ENCODE measurements around the gene GPR87.

DNA sequence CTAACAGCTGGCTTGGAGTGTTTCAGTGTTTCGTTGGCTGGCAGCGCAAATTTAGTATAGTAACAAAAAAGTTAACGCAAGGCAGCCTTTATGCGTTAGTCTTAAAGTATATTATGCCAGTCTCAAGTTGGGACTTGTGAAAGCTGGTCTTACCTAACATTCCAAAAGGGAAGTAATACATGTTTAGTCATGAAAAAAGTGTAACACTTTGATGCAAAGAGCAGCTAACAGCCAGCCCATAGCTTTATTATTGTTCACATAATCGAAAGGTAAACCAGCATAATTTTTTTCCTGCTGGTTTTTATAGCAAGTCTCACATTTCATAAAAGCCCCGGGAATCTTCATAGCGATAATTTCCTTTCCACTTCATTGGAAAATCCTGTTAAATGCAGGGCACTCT is 2.4 kb upstream of the GPR87 start:
- TF ChIP-seq, protein P1, sequence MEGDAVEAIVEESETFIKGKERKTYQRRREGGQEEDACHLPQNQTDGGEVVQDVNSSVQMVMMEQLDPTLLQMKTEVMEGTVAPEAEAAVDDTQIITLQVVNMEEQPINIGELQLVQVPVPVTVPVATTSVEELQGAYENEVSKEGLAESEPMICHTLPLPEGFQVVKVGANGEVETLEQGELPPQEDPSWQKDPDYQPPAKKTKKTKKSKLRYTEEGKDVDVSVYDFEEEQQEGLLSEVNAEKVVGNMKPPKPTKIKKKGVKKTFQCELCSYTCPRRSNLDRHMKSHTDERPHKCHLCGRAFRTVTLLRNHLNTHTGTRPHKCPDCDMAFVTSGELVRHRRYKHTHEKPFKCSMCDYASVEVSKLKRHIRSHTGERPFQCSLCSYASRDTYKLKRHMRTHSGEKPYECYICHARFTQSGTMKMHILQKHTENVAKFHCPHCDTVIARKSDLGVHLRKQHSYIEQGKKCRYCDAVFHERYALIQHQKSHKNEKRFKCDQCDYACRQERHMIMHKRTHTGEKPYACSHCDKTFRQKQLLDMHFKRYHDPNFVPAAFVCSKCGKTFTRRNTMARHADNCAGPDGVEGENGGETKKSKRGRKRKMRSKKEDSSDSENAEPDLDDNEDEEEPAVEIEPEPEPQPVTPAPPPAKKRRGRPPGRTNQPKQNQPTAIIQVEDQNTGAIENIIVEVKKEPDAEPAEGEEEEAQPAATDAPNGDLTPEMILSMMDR (IDR thresholded peaks at IDR 0.05) = no peak
- no peak for TF ChIP-seq KAT7 (CRISPR knock-in tag; IDR thresholded peaks at IDR 0.05; ENCODE audit: borderline replicate concordance)
- TF ChIP-seq, protein P2, sequence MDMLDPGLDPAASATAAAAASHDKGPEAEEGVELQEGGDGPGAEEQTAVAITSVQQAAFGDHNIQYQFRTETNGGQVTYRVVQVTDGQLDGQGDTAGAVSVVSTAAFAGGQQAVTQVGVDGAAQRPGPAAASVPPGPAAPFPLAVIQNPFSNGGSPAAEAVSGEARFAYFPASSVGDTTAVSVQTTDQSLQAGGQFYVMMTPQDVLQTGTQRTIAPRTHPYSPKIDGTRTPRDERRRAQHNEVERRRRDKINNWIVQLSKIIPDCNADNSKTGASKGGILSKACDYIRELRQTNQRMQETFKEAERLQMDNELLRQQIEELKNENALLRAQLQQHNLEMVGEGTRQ (CRISPR knock-in tag; IDR thresholded peaks at IDR 0.05) = no peak
- TF ChIP-seq, protein P3, sequence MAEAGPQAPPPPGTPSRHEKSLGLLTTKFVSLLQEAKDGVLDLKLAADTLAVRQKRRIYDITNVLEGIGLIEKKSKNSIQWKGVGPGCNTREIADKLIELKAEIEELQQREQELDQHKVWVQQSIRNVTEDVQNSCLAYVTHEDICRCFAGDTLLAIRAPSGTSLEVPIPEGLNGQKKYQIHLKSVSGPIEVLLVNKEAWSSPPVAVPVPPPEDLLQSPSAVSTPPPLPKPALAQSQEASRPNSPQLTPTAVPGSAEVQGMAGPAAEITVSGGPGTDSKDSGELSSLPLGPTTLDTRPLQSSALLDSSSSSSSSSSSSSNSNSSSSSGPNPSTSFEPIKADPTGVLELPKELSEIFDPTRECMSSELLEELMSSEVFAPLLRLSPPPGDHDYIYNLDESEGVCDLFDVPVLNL (CRISPR knock-in tag; IDR thresholded peaks at IDR 0.05; ENCODE audit: borderline replicate concordance, low read depth) = no peak
- no peak for TF ChIP-seq MYBL2 (CRISPR knock-in tag; IDR thresholded peaks at IDR 0.05)
- TF ChIP-seq ZNF121 (CRISPR knock-in tag; IDR thresholded peaks at IDR 0.05) = no peak
- no peak for TF ChIP-seq NR2C2 (CRISPR knock-in tag; IDR thresholded peaks at IDR 0.05)
- TF ChIP-seq, protein P4, sequence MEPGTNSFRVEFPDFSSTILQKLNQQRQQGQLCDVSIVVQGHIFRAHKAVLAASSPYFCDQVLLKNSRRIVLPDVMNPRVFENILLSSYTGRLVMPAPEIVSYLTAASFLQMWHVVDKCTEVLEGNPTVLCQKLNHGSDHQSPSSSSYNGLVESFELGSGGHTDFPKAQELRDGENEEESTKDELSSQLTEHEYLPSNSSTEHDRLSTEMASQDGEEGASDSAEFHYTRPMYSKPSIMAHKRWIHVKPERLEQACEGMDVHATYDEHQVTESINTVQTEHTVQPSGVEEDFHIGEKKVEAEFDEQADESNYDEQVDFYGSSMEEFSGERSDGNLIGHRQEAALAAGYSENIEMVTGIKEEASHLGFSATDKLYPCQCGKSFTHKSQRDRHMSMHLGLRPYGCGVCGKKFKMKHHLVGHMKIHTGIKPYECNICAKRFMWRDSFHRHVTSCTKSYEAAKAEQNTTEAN (CRISPR knock-in tag; IDR thresholded peaks at IDR 0.05) = no peak
- TF ChIP-seq, protein P5, sequence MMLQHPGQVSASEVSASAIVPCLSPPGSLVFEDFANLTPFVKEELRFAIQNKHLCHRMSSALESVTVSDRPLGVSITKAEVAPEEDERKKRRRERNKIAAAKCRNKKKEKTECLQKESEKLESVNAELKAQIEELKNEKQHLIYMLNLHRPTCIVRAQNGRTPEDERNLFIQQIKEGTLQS (CRISPR knock-in tag; conservative IDR thresholded peaks at IDR 0.05) = no peak
- TF ChIP-seq NR1H2 (CRISPR knock-in tag; IDR thresholded peaks at IDR 0.05) = no peak
- TF ChIP-seq, protein P6, sequence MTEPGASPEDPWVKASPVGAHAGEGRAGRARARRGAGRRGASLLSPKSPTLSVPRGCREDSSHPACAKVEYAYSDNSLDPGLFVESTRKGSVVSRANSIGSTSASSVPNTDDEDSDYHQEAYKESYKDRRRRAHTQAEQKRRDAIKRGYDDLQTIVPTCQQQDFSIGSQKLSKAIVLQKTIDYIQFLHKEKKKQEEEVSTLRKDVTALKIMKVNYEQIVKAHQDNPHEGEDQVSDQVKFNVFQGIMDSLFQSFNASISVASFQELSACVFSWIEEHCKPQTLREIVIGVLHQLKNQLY (CRISPR knock-in tag; IDR thresholded peaks at IDR 0.05) = no peak
- TF ChIP-seq, protein P7, sequence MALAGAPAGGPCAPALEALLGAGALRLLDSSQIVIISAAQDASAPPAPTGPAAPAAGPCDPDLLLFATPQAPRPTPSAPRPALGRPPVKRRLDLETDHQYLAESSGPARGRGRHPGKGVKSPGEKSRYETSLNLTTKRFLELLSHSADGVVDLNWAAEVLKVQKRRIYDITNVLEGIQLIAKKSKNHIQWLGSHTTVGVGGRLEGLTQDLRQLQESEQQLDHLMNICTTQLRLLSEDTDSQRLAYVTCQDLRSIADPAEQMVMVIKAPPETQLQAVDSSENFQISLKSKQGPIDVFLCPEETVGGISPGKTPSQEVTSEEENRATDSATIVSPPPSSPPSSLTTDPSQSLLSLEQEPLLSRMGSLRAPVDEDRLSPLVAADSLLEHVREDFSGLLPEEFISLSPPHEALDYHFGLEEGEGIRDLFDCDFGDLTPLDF (CRISPR knock-in tag; IDR thresholded peaks at IDR 0.05) = no peak
- no peak for TF ChIP-seq ZNF317 (CRISPR knock-in tag; IDR thresholded peaks at IDR 0.05; ENCODE audit: borderline replicate concordance, low read depth)
